A549 (cell line): ENCODE results near the gene DDX49.

ENCODE experiments used
- EP300 ChIP-seq, 2 experiments: fragments of >200 bp; sonication (Bioruptor Twin); formaldehyde crosslinking; IDR thresholded peaks; 2 replicates in 1 of 2; 3 replicates in 1 of 2; pipeline ENCODE4 v1.6.1; 2016 to 2017
- MYC ChIP-seq: IDR thresholded peaks from 2 replicates; pipeline ENCODE4 v1.6.1; 2012; ENCODE audit warnings: mild to moderate bottlenecking, inconsistent platforms, low read length, improper control_type of control experiment, borderline replicate concordance
- NR3C1 ChIP-seq: fragments of >200 bp; sonication (Bioruptor Twin); formaldehyde crosslinking; IDR thresholded peaks from 3 replicates; pipeline ENCODE4 v1.6.1; 2017
- POLR2A ChIP-seq: IDR thresholded peaks from 2 replicates; pipeline ENCODE4 v1.6.1; 2012; ENCODE audit warnings: mild to moderate bottlenecking, low read length
- RNF2 ChIP-seq: fragments of 200-600 bp; sonication (generic); IDR thresholded peaks from 2 replicates; pipeline ENCODE4 v1.6.1; 2016; ENCODE audit warnings: low read depth, mild to moderate bottlenecking, antibody characterized with exemption, moderate library complexity, borderline replicate concordance
- TF ChIP-seq, protein P1 (sequence below): fragments of >200 bp; sonication (Bioruptor Twin); formaldehyde crosslinking; IDR thresholded peaks from 3 replicates; pipeline ENCODE4 v1.5.1; 2016
- TF ChIP-seq, protein P2 (sequence below): fragments of 200-600 bp; sonication (generic); IDR thresholded peaks from 2 replicates; pipeline ENCODE4 v1.6.1; 2016; ENCODE audit warnings: antibody characterized with exemption, mild to moderate bottlenecking, moderate library complexity
- TF ChIP-seq, protein P3 (sequence below): fragments of >200 bp; sonication (Bioruptor Twin); formaldehyde crosslinking; IDR thresholded peaks from 2 replicates; pipeline ENCODE4 v1.6.1; 2016
- TF ChIP-seq, protein P4 (sequence below): IDR thresholded peaks from 2 replicates; pipeline ENCODE4 v1.6.1; 2012

DNA sequence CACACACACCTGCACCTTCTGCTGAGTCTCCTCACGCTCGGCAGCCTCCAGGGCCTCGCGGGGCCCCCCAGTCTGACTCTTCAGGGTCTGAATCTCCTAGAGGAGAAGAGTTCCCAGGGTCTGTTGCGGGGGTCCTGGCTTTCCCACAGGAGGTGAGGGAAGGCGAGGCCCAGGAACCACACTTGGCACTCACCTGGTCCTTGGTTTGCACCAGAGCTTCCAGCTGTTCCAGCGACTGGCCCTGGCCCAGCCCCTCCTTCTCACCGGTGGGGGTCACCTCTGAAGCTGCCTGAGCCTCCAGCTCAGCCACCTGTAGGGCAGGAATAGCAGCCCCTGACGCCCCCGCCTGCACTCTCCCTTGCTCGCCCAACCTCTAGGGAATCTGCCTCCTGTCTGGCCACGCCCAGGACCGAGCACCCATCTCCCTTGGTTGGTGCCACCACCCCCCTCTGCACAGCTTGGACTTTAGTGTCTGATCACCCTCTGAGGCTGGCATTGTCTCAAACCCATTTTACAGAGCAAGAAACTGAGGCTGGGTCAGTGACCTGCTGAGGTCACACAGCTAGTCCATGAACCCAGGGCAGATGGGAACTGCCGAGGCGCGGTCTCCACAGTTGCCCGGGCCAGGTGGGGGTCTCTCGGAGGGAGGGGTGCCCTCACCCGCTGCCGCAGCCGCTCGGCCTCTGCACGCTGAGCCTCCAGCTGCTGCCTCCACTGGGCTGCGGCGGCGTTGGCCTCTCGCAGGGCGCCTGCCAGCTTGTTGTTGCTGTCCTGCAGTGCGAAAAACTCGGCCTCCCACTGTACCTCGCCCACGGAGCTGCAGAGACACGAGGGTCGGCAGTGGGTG is 12.0 kb downstream of the DDX49 start:
- TF ChIP-seq, protein P1, sequence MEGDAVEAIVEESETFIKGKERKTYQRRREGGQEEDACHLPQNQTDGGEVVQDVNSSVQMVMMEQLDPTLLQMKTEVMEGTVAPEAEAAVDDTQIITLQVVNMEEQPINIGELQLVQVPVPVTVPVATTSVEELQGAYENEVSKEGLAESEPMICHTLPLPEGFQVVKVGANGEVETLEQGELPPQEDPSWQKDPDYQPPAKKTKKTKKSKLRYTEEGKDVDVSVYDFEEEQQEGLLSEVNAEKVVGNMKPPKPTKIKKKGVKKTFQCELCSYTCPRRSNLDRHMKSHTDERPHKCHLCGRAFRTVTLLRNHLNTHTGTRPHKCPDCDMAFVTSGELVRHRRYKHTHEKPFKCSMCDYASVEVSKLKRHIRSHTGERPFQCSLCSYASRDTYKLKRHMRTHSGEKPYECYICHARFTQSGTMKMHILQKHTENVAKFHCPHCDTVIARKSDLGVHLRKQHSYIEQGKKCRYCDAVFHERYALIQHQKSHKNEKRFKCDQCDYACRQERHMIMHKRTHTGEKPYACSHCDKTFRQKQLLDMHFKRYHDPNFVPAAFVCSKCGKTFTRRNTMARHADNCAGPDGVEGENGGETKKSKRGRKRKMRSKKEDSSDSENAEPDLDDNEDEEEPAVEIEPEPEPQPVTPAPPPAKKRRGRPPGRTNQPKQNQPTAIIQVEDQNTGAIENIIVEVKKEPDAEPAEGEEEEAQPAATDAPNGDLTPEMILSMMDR: no peak
- TF ChIP-seq, protein P2, sequence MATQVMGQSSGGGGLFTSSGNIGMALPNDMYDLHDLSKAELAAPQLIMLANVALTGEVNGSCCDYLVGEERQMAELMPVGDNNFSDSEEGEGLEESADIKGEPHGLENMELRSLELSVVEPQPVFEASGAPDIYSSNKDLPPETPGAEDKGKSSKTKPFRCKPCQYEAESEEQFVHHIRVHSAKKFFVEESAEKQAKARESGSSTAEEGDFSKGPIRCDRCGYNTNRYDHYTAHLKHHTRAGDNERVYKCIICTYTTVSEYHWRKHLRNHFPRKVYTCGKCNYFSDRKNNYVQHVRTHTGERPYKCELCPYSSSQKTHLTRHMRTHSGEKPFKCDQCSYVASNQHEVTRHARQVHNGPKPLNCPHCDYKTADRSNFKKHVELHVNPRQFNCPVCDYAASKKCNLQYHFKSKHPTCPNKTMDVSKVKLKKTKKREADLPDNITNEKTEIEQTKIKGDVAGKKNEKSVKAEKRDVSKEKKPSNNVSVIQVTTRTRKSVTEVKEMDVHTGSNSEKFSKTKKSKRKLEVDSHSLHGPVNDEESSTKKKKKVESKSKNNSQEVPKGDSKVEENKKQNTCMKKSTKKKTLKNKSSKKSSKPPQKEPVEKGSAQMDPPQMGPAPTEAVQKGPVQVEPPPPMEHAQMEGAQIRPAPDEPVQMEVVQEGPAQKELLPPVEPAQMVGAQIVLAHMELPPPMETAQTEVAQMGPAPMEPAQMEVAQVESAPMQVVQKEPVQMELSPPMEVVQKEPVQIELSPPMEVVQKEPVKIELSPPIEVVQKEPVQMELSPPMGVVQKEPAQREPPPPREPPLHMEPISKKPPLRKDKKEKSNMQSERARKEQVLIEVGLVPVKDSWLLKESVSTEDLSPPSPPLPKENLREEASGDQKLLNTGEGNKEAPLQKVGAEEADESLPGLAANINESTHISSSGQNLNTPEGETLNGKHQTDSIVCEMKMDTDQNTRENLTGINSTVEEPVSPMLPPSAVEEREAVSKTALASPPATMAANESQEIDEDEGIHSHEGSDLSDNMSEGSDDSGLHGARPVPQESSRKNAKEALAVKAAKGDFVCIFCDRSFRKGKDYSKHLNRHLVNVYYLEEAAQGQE: no peak
- TF ChIP-seq, protein P3, sequence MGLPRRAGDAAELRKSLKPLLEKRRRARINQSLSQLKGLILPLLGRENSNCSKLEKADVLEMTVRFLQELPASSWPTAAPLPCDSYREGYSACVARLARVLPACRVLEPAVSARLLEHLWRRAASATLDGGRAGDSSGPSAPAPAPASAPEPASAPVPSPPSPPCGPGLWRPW: no peak
- TF ChIP-seq MYC (no peak), EP300 (IDR thresholded peaks at IDR 0.05) (no peak), NR3C1 (no peak), POLR2A (no peak), RNF2 (no peak)
- TF ChIP-seq, protein P4, sequence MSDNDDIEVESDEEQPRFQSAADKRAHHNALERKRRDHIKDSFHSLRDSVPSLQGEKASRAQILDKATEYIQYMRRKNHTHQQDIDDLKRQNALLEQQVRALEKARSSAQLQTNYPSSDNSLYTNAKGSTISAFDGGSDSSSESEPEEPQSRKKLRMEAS: no peak
